Endothelial cell (in vitro differentiated cells): ENCODE data around the gene FN1. TPM values are rescaled to one million over a fixed set of nuclear protein-coding genes. Genes with fewer than 3 reads are reported as not detected.

Source experiments
- DNase-seq: peaks from one replicate; pipeline ENCODE4 v3.0.0; 2021; ENCODE audit warnings: low spot score
- H3K27ac Mint-ChIP-seq: one replicate; pipeline ENCODE4 v1.8.0; 2021; ENCODE audit warnings: mixed read lengths, inconsistent platforms; ENCODE audit not compliant: unreplicated experiment
- H3K27me3 Mint-ChIP-seq: one replicate; pipeline ENCODE4 v1.8.0; 2021; ENCODE audit warnings: mild to moderate bottlenecking, moderate library complexity, mixed read lengths, inconsistent platforms; ENCODE audit not compliant: unreplicated experiment
- H3K36me3 Mint-ChIP-seq: one replicate; pipeline ENCODE4 v1.8.0; 2021; ENCODE audit warnings: mild to moderate bottlenecking, low read depth, mixed read lengths, inconsistent platforms; ENCODE audit not compliant: unreplicated experiment
- H3K4me1 Mint-ChIP-seq: one replicate; pipeline ENCODE4 v1.8.0; 2021; ENCODE audit warnings: mild to moderate bottlenecking, mixed read lengths, inconsistent platforms; ENCODE audit not compliant: unreplicated experiment
- H3K4me3 Mint-ChIP-seq: one replicate; pipeline ENCODE4 v1.8.0; 2021; ENCODE audit warnings: mild to moderate bottlenecking, mixed read lengths, inconsistent platforms; ENCODE audit not compliant: unreplicated experiment
- H3K9me3 Mint-ChIP-seq: one replicate; pipeline ENCODE4 v1.8.0; 2021; ENCODE audit warnings: mixed read lengths, inconsistent platforms; ENCODE audit not compliant: unreplicated experiment
- CTCF ChIP-seq: fragments of 200-600 bp; sonication (generic); IDR thresholded peaks from one replicate; pipeline ENCODE4 v1.5.0; 2021; ENCODE audit warnings: antibody characterized with exemption; ENCODE audit not compliant: unreplicated experiment
- total RNA-seq: library from RNA; stranded (reverse); fragmentation: NEBNext Ultra II Directional; extraction: Animal tissue kit (Norgen Biotek cat#: 25700); gene quantifications from one replicate; pipeline ENCODE4 v1.2.1, GENCODE V29; 2021; ENCODE audit not compliant: unreplicated experiment

The FN1 gene
- total RNA-seq, 1 donor from 2014 or later, result 1,159 TPM

DNA sequence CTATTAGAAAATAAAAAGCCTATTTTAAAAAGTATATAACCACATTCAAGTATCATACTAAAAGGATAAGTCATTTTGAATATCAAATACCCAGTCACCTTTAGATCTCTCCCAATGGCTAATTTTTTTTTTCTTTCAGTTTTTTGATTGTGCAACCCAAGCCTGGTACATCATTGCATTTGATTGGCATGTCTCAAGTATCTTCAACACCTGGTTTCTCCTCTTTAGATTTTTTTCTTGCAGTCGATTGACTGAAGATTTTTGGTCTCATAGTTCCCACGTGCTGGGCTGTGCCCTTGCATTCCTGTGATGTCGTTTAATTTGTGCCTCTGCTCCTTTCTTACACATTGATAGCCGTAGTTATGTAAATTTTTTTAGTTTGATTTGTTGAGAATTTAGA is 83.3 kb downstream of the FN1 start:
- TF ChIP-seq CTCF, result no peak
- Mint-ChIP-seq H3K4me1 (no peaks in the 10 kb centered on the region), H3K9me3 (no peaks in the 10 kb centered on the region), H3K36me3 (peaks cover 10% of the 10 kb centered on the region), H3K27me3 (no peaks in the 10 kb centered on the region), H3K4me3 (no peak overlapping the region), H3K27ac (no peak overlapping the region)
- DNase-seq, result no peak

DNA sequence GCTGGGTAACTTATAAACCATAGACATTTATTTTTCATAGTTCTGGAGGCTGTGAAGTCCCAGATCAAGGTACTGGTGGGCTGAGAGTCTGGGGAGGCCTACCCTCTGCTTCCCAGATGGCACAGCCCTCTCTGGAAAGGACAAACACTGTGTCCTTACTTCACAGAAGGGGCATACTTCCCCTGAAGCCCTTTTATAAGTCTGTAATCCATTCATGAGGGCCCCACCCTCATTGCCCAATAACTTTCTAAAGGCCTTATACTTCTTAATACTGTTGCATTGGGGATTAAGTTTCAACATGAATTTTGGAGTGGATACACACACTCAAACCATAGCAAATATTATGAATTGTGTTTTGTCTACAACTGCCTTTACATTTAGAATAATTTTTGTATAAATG is 88.0 kb downstream of the FN1 start:
- Mint-ChIP-seq H3K9me3 (no peaks in the 10 kb centered on the region), H3K27me3 (no peaks in the 10 kb centered on the region), H3K36me3 (peaks cover 25% of the 10 kb centered on the region), H3K4me3 (no peak overlapping the region), H3K4me1 (no peaks in the 10 kb centered on the region), H3K27ac (no peak overlapping the region)
- no peak for TF ChIP-seq CTCF
- DNase-seq, result no peak

GRCh38 chr2:215338883-215339679 is 96.8 kb downstream of the FN1 start:
- Mint-ChIP-seq H3K9me3 (no peaks in the 10 kb centered on the region), H3K4me3 (no peak overlapping the region), H3K27me3 (no peaks in the 10 kb centered on the region), H3K27ac (no peak overlapping the region), H3K4me1 (no peaks in the 10 kb centered on the region), H3K36me3 (peaks cover 7% of the 10 kb centered on the region)
- no peak for TF ChIP-seq CTCF
- DNase-seq, result no peak

- H3K4me3 Mint-ChIP-seq, result no peak overlapping the region
- no peak for TF ChIP-seq CTCF
- no peak for DNase-seq
- no peak overlapping the region for H3K27ac Mint-ChIP-seq
- peaks cover 18% of the 10 kb centered on the region for H3K36me3 Mint-ChIP-seq
- no peaks in the 10 kb centered on the region for H3K4me1 Mint-ChIP-seq
- H3K9me3 Mint-ChIP-seq, result no peaks in the 10 kb centered on the region
- peaks cover 1% of the 10 kb centered on the region for H3K27me3 Mint-ChIP-seq
Measured at GRCh38 chr2:215332872-215333595, 102.8 kb downstream of the FN1 start.

GRCh38 chr2:215328066-215328465 is 107.8 kb downstream of the FN1 start:
- Mint-ChIP-seq H3K9me3 (no peaks in the 10 kb centered on the region), H3K36me3 (peaks cover 28% of the 10 kb centered on the region), H3K4me3 (no peak overlapping the region), H3K27ac (no peak overlapping the region), H3K4me1 (peaks cover 10% of the 10 kb centered on the region), H3K27me3 (peaks cover 1% of the 10 kb centered on the region)
- no peak for TF ChIP-seq CTCF
- DNase-seq, result no peak
